ENCODE data around the gene YY1. TPM values are rescaled to one million over a fixed set of nuclear protein-coding genes. Genes with fewer than 3 reads are reported as not detected.

The YY1 gene
- total RNA-seq, 2 donors from 2014 or later = 44.4 to 60.7 TPM

DNA sequence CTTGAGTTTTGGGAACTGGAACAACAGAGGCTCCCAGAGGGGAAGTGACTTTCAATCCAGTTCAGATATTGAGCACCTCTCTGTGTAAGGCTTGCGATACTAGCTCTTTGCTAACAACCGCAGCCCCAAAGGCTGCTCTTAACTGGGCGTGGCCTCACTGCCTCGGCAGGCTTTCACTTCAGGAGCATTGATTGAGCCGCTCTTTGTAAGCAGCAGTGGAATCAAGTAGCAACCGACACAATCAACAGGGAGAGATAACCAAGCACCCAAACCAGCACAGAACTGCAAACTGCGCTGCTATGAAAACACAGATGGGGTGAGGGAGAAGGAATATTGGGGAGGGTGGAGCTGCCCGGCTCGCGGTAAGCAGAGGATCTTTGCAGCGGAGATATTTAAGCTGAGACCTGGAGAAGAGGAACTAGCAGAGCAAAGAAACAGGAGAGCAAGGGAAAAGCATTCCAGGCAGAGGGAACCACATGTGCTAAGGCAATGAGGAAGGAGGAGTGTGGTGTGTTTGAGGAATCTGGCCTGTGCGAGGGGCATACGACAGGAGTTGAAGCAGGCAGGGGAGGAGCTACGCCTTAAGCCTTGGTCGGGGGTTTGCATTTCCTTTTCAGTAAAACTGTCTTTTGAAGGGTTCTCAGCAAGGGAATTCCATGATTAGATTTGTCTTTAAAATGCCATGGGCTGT, 17.3 kb upstream of the YY1 start:
- Histone ChIP-seq H3K9me3 (no peaks in the 10 kb centered on the region), H3K27me3 (replicated peaks; ENCODE audit: insufficient read depth) (no peaks in the 10 kb centered on the region), H3K4me3 (peak overlapping the region; percentile 25 to 34), H3K27ac (peak overlapping the region; percentile 23 to 48), H3K4me1 (replicated peaks) (no peaks in the 10 kb centered on the region), H3K36me3 (no peaks in the 10 kb centered on the region)
- 10% methylated on average over 15 of the region's 15 CpGs for WGBS
- peak; percentile 44 for DNase-seq (ENCODE audit: low spot score)
- TF ChIP-seq POLR2AphosphoS5 (IDR thresholded peaks at IDR 0.05) (peak; percentile 9), POLR2A (IDR thresholded peaks at IDR 0.05) (no peak)
- intact Hi-C loops (cut with DNase I) = no loop called here

DNA sequence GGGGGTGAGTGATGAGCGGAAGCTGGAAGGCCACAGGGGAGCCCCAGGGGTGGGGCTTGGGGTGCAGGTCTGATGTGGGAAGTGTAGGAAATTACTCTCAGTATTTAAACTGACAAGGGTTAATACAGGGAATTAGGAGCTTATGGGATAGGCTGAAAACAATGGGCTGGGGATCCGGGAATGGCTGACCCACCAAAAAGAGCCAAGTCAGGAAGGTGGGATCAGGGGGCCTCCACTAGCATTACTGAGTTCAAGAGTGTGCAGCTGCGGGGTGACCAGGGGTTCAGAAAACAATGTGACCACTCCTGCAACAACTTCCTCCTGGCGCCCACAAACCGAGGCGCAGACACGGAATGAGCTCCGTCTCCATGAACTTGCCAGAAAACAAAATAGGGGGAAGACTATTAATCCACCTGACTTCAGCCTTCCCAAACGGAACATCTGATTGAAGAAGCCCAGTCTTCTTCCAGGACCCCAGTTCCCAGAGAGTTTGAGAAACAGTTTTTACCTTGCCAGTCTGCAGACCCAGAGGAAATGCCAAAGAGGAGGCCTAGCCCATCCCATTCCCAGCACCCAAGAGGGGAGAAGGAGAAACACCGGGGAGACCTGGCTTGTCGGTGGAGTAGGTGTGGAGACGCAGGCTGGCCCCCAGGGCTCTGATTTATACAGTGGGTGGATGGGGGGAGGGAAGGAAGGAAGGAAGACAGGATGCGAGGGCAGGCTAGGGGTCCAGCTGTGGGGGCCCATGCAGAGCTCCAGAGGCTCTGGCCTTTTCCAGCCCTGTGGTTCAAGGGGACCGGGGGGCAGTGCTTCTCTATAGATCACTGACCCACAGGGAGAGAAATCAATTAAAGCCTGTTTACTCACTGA, 16.5 kb upstream of the YY1 start:
- Histone ChIP-seq H3K36me3 (no peaks in the 10 kb centered on the region), H3K9me3 (no peaks in the 10 kb centered on the region), H3K27ac (peak overlapping the region in 1 of 2 donors; percentile 23), H3K27me3 (replicated peaks; ENCODE audit: insufficient read depth) (no peaks in the 10 kb centered on the region), H3K4me3 (peak overlapping the region in 1 of 2 donors; percentile 25), H3K4me1 (replicated peaks) (no peaks in the 10 kb centered on the region)
- no peak for DNase-seq (ENCODE audit: low spot score)
- intact Hi-C loops (cut with DNase I) = no loop called here
- no peak for TF ChIP-seq POLR2A (IDR thresholded peaks at IDR 0.05)
- TF ChIP-seq, protein P1, sequence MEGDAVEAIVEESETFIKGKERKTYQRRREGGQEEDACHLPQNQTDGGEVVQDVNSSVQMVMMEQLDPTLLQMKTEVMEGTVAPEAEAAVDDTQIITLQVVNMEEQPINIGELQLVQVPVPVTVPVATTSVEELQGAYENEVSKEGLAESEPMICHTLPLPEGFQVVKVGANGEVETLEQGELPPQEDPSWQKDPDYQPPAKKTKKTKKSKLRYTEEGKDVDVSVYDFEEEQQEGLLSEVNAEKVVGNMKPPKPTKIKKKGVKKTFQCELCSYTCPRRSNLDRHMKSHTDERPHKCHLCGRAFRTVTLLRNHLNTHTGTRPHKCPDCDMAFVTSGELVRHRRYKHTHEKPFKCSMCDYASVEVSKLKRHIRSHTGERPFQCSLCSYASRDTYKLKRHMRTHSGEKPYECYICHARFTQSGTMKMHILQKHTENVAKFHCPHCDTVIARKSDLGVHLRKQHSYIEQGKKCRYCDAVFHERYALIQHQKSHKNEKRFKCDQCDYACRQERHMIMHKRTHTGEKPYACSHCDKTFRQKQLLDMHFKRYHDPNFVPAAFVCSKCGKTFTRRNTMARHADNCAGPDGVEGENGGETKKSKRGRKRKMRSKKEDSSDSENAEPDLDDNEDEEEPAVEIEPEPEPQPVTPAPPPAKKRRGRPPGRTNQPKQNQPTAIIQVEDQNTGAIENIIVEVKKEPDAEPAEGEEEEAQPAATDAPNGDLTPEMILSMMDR (IDR thresholded peaks at IDR 0.05) = no peak
- no peak for TF ChIP-seq POLR2AphosphoS5 (IDR thresholded peaks at IDR 0.05)
- 72% methylated on average over 14 of the region's 14 CpGs for WGBS

DNA sequence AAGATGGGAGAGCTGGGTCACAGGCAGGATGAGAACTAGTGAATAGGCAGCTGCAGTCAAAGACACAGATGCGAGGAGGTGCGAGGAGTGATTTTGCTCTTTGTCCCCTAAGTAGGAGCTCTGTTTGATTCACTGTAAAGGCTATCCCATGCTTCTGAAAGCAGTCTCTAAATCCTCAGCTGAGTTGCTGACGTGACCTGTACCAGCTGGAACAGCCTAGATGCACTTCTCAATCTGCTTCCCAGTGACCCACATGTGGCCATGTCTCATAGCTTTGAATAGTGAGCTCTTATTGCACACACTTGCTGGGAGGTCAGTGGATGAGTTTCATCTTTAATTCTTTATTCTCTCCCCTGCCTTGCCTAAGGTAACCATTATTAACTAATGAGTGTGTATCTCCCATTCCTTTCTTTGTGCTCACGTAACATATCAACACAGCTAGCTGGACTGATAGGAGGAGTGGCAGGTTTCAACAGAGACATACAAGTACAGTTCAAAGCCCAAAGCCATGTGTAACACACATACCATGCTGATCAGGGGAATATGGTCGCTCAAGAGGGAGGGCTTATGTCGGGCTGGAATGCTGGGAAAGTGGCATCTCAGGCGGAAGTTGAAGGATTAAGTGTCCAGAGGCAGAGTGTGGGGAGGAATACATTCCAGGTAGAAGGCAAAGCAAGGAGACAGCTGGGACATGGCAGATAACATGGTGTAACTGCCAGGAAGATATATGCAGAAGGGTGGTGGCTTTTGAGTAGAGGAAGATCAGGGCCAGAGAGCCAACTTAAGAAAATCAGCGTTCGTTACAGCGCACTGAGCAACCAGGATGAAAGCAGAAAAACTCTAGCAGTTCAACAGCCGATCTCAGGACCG, 15.4 kb upstream of the YY1 start:
- Histone ChIP-seq H3K36me3 (no peaks in the 10 kb centered on the region), H3K27me3 (replicated peaks; ENCODE audit: insufficient read depth) (no peaks in the 10 kb centered on the region), H3K9me3 (no peaks in the 10 kb centered on the region), H3K4me1 (replicated peaks) (no peaks in the 10 kb centered on the region), H3K27ac (no peak overlapping the region), H3K4me3 (no peak overlapping the region)
- DNase-seq (ENCODE audit: low spot score) = no peak
- intact Hi-C loops (cut with DNase I) = no loop called here
- TF ChIP-seq POLR2A (IDR thresholded peaks at IDR 0.05) = no peak
- no peak for TF ChIP-seq POLR2AphosphoS5 (IDR thresholded peaks at IDR 0.05)
- TF ChIP-seq, protein P1 (IDR thresholded peaks at IDR 0.05) = no peak
- 89% methylated on average over 12 of the region's 12 CpGs for WGBS

DNA sequence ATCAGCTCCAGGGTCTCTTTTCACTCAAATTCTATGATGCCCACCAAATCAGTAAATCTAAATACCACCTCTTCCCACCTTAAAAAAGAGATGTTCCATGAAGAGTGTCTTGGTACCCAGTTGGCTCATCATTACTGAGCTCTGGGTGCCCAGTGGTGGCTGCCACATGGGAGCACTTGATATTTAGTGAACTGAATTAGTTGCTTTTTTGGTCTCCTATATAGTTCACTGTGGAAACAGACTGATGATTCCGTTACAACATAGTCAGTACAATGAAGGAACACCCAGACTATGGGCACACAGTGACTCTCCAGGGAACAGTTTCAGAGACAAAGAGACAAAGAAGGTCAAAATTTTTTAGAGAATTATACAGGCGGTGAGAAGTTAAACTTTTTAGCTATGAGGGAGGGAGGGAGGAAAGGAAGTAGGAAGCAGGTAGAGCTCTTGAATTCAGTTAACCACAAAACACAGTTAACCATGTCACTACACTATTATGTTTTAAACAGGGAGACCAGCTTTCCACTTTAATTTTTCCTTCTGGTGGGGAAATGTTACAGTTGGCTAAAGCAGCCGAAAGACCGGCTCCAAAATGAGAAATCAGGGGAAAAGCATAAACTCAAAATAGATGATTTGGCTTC, 14.6 kb upstream of the YY1 start:
- no peak for DNase-seq (ENCODE audit: low spot score)
- Histone ChIP-seq H3K27ac (no peak overlapping the region), H3K36me3 (no peaks in the 10 kb centered on the region), H3K4me1 (replicated peaks) (no peaks in the 10 kb centered on the region), H3K27me3 (replicated peaks; ENCODE audit: insufficient read depth) (no peaks in the 10 kb centered on the region), H3K9me3 (no peaks in the 10 kb centered on the region), H3K4me3 (no peak overlapping the region)
- intact Hi-C loops (cut with DNase I) = no loop called here
- TF ChIP-seq POLR2AphosphoS5 (IDR thresholded peaks at IDR 0.05) (no peak), POLR2A (IDR thresholded peaks at IDR 0.05) (no peak)
- TF ChIP-seq, protein P1 (IDR thresholded peaks at IDR 0.05) = no peak
- 92% methylated on average over 4 of the region's 4 CpGs for WGBS
